ENCODE data around the gene PTF1A.

Gene PTF1A

GRCh38 chr10:23186697-23187096 lies 5.4 kb upstream of the PTF1A start:
- DNase-seq (ENCODE audit: low read depth in 3 of 3) = no peak

GRCh38 chr10:23187155-23187554 lies 5.0 kb upstream of the PTF1A start:
- no peak for DNase-seq (ENCODE audit: low read depth in 3 of 3)

GRCh38 chr10:23189024-23189423 lies 3.1 kb upstream of the PTF1A start:
- no peak for DNase-seq (ENCODE audit: low read depth in 3 of 3)

GRCh38 chr10:23190872-23191763 lies 994 bp upstream of the PTF1A start:
- no peak for DNase-seq (ENCODE audit: low read depth in 3 of 3)

GRCh38 chr10:23192712-23193434 lies 761 bp downstream of the PTF1A start:
- DNase-seq (ENCODE audit: low read depth in 3 of 3) = no peak

- no peak for DNase-seq (ENCODE audit: low read depth in 3 of 3)
Measured at GRCh38 chr10:23193435-23194074, 1.4 kb downstream of the PTF1A start.

GRCh38 chr10:23194471-23194965 lies 2.4 kb downstream of the PTF1A start:
- no peak for DNase-seq (ENCODE audit: low read depth in 3 of 3)

- DNase-seq (ENCODE audit: low read depth in 3 of 3) = no peak
Measured at GRCh38 chr10:23194966-23195845, 3.1 kb downstream of the PTF1A start.

- DNase-seq (ENCODE audit: low read depth in 3 of 3) = no peak
Measured at GRCh38 chr10:23195846-23196600, 3.9 kb downstream of the PTF1A start.

- no peak for DNase-seq (ENCODE audit: low read depth in 3 of 3)
Measured at GRCh38 chr10:23196915-23197314, 4.8 kb downstream of the PTF1A start.

GRCh38 chr10:23197416-23197861 lies 5.3 kb downstream of the PTF1A start:
- DNase-seq (ENCODE audit: low read depth in 3 of 3) = no peak

- no peak for DNase-seq (ENCODE audit: low read depth in 3 of 3)
Measured at GRCh38 chr10:23198610-23198939, 6.5 kb downstream of the PTF1A start.

- DNase-seq (ENCODE audit: low read depth in 3 of 3) = no peak
Measured at GRCh38 chr10:23198940-23199767, 7.0 kb downstream of the PTF1A start.

GRCh38 chr10:23199768-23200511 lies 7.8 kb downstream of the PTF1A start:
- no peak for DNase-seq (ENCODE audit: low read depth in 3 of 3)

- no peak for DNase-seq (ENCODE audit: low read depth in 3 of 3)
Measured at GRCh38 chr10:23200586-23200985, 8.5 kb downstream of the PTF1A start.

- DNase-seq (ENCODE audit: low read depth in 3 of 3) = no peak
Measured at GRCh38 chr10:23200997-23201652, 9.0 kb downstream of the PTF1A start.

- no peak for DNase-seq (ENCODE audit: low read depth in 3 of 3)
Measured at GRCh38 chr10:23201837-23202236, 9.7 kb downstream of the PTF1A start.

GRCh38 chr10:23202779-23203178 lies 10.7 kb downstream of the PTF1A start:
- DNase-seq (ENCODE audit: low read depth in 3 of 3) = no peak

All from stimulated activated CD4-positive, alpha-beta T cell treated with anti-CD3 and anti-CD28 coated beads, TNF-alpha, amount 100 ng/mL, for 24 hours (primary cell).